Measurements from ENCODE around the gene CARD18.

Gene CARD18

GRCh38 chr11:105144887-105145286, 5.3 kb upstream of the CARD18 start:
- no peak for TF ChIP-seq CTCF (IDR thresholded peaks at IDR 0.05; ENCODE audit: low read depth, low read length)
- in situ Hi-C loops (cut with HindIII; ENCODE audit: low sequenced_read_pairs): no loop called here
- peak; percentile 76 for DNase-seq (ENCODE audit: low read depth, low spot score)
- H3K4me3 ChIP-seq (ENCODE audit: low read depth, low read length): no peak overlapping the region

- no peak for DNase-seq (ENCODE audit: low read depth, low spot score)
- in situ Hi-C loops (cut with HindIII; ENCODE audit: low sequenced_read_pairs): no loop called here
- TF ChIP-seq CTCF (IDR thresholded peaks at IDR 0.05; ENCODE audit: low read depth, low read length): no peak
- no peak overlapping the region for H3K4me3 ChIP-seq (ENCODE audit: low read depth, low read length)
These were observed 2.6 kb upstream of the CARD18 start for GRCh38 chr11:105142167-105142566.

GRCh38 chr11:105137286-105137685, 2.3 kb downstream of the CARD18 start:
- in situ Hi-C loops (cut with HindIII; ENCODE audit: low sequenced_read_pairs): no loop called here
- DNase-seq (ENCODE audit: low read depth, low spot score): no peak
- TF ChIP-seq CTCF (IDR thresholded peaks at IDR 0.05; ENCODE audit: low read depth, low read length): no peak
- no peak overlapping the region for H3K4me3 ChIP-seq (ENCODE audit: low read depth, low read length)

- TF ChIP-seq CTCF (IDR thresholded peaks at IDR 0.05; ENCODE audit: low read depth, low read length): no peak
- in situ Hi-C loops (cut with HindIII; ENCODE audit: low sequenced_read_pairs): no loop called here
- no peak overlapping the region for H3K4me3 ChIP-seq (ENCODE audit: low read depth, low read length)
- DNase-seq (ENCODE audit: low read depth, low spot score): no peak
These were observed 3.7 kb downstream of the CARD18 start for GRCh38 chr11:105135883-105136282.

GRCh38 chr11:105132716-105133511, 6.7 kb downstream of the CARD18 start:
- TF ChIP-seq CTCF (IDR thresholded peaks at IDR 0.05; ENCODE audit: low read depth, low read length): no peak
- in situ Hi-C loops (cut with HindIII; ENCODE audit: low sequenced_read_pairs): no loop called here
- peak; percentile 65 for DNase-seq (ENCODE audit: low read depth, low spot score)
- H3K4me3 ChIP-seq (ENCODE audit: low read depth, low read length): no peak overlapping the region

- in situ Hi-C loops (cut with HindIII; ENCODE audit: low sequenced_read_pairs): no loop called here
- TF ChIP-seq CTCF (IDR thresholded peaks at IDR 0.05; ENCODE audit: low read depth, low read length): no peak
- DNase-seq (ENCODE audit: low read depth, low spot score): no peak
- H3K4me3 ChIP-seq (ENCODE audit: low read depth, low read length): no peak overlapping the region
These were observed 9.3 kb downstream of the CARD18 start for GRCh38 chr11:105130189-105130813.

Measured in astrocyte of the spinal cord (primary cell).